OCI-LY7 (cell line): ENCODE measurements around the gene NDOR1.

Source experiments
- CTCF ChIP-seq: fragments of 200-600 bp; sonication (generic); conservative IDR thresholded peaks from 2 replicates; pipeline ENCODE4 v1.5.1; 2014; ENCODE audit warnings: mild to moderate bottlenecking, antibody characterized with exemption, low read length, moderate library complexity, mixed read lengths
- EZH2phosphoT487 ChIP-seq: fragments of 200-600 bp; sonication (generic); IDR thresholded peaks from 2 replicates; pipeline ENCODE4 v1.6.1; 2018; ENCODE audit warnings: low read depth, borderline replicate concordance, mild to moderate bottlenecking, mixed run types, antibody characterized with exemption, low read length, moderate library complexity, mixed read lengths

GRCh38 chr9:137194909-137195308 lies 10.6 kb upstream of the NDOR1 start:
- no peak for TF ChIP-seq CTCF
- TF ChIP-seq EZH2phosphoT487, result no peak
